GM19395 (cell line): ENCODE results near the gene ETV6.
"Not testable (repeated sequence)": the region's sequence is repeated elsewhere in the genome, so short reads cannot be mapped to it uniquely, and the experiment has no call there.

ENCODE experiments used
- ATAC-seq: cut with Tn5 transposase; IDR thresholded peaks from one replicate; pipeline ENCODE4 v1.9.1; 2021; ENCODE audit warnings: mild to moderate bottlenecking, moderate library complexity; ENCODE audit not compliant: unreplicated experiment

The ETV6 gene

GRCh38 chr12:11666131-11667050 is 16.9 kb downstream of the ETV6 start:
- ATAC-seq = no peak

- ATAC-seq = no peak
Measured at GRCh38 chr12:11667171-11667570, 17.7 kb downstream of the ETV6 start.

GRCh38 chr12:11668611-11669010 is 19.1 kb downstream of the ETV6 start:
- ATAC-seq = no peak

- no peak for ATAC-seq
Measured at GRCh38 chr12:11669348-11669747, 19.9 kb downstream of the ETV6 start.

GRCh38 chr12:11672256-11673191 is 23.1 kb downstream of the ETV6 start:
- no peak for ATAC-seq

- ATAC-seq = no peak
Measured at GRCh38 chr12:11673666-11674461, 24.4 kb downstream of the ETV6 start.

- ATAC-seq = no peak
Measured at GRCh38 chr12:11674894-11675390, 25.5 kb downstream of the ETV6 start.

- ATAC-seq = no peak
Measured at GRCh38 chr12:11676052-11676451, 26.6 kb downstream of the ETV6 start.

GRCh38 chr12:11677093-11677492 is 27.6 kb downstream of the ETV6 start:
- no peak for ATAC-seq

- no peak for ATAC-seq
Measured at GRCh38 chr12:11677752-11678151, 28.3 kb downstream of the ETV6 start.

- ATAC-seq = no peak
Measured at GRCh38 chr12:11678781-11679180, 29.3 kb downstream of the ETV6 start.

- ATAC-seq = no peak
Measured at GRCh38 chr12:11681207-11681606, 31.7 kb downstream of the ETV6 start.

GRCh38 chr12:11681695-11682094 is 32.2 kb downstream of the ETV6 start:
- not testable (repeated sequence) for ATAC-seq

GRCh38 chr12:11684393-11684792 is 34.9 kb downstream of the ETV6 start:
- ATAC-seq = no peak

- ATAC-seq = no peak
Measured at GRCh38 chr12:11684811-11685210, 35.3 kb downstream of the ETV6 start.

- ATAC-seq = no peak
Measured at GRCh38 chr12:11685316-11685715, 35.8 kb downstream of the ETV6 start.

GRCh38 chr12:11685716-11686115 is 36.2 kb downstream of the ETV6 start:
- no peak for ATAC-seq

- no peak for ATAC-seq
Measured at GRCh38 chr12:11686120-11686519, 36.6 kb downstream of the ETV6 start.

GRCh38 chr12:11687528-11687927 is 38.1 kb downstream of the ETV6 start:
- ATAC-seq = no peak

- no peak for ATAC-seq
Measured at GRCh38 chr12:11688379-11688778, 38.9 kb downstream of the ETV6 start.

- no peak for ATAC-seq
Measured at GRCh38 chr12:11688831-11689230, 39.4 kb downstream of the ETV6 start.
